AG20443 (cell line): ENCODE results near the gene TLCD3B.
"Not testable (repeated sequence)": the region's sequence is repeated elsewhere in the genome, so short reads cannot be mapped to it uniquely, and the experiment has no call there.

ENCODE experiments used
- DNase-seq: peaks from one replicate; pipeline ENCODE4 v3.0.0; 2012; ENCODE audit warnings: low spot score, mixed read lengths

Gene TLCD3B

DNA sequence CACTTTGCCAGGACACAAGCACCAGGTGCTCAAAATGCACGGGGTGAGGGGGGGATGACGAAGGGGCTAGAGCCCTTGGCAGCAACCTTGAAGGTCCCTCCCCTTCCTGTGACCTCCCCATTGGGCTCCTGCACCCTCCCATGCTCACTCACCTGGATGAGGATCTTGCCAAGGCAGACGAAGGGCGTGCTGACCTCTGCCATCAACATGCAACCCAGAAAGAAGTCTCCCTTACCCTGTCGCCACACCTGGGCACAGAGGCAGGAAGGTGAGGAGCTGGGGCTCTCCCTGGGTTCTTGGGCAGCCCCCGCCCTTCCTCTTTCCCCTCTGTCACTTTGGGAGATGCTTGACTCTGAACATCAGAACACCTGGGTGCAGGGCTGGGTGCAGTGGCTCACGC is 5.5 kb downstream of the TLCD3B start:
- no peak for DNase-seq

DNA sequence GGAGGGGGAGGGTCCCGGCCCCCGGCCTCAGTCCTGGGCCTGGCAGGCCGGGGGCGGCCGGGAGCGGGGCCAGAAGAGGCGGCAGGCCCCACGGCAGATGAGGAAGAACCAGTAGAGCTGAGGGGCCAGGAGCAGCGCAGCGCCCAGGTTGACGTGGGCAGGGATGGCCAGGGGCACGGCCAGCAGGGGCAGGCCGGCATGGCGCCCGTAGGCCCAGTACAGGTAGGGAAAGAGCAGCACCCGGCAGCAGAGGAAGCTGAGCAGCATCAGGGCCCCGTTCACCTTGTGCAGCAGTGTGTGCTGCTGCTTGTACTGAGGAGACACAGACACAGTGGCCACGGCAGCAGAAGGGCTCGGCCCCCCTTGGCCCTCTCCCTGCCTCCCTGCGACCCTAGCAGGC is 5.9 kb downstream of the TLCD3B start:
- no peak for DNase-seq

DNA sequence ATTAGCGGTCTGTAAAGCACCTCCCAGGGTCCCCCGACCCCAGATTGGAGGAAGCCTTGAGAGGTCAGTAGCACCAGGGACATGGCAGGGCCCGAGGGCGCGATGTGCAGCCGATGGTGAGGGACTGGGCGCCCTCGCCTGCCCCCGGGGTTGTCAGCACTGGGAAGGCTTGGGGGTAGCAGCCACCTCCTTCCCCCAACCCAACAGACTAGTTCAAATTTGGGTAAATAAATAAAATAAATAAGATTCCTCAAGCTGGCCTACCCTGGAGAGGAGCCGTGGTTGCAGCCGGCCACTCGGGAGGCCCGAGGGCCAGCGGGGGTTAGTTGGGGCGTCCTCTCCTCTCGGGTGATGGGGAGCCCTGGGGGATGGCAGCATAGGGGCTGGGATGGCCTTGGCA is 6.6 kb downstream of the TLCD3B start:
- no peak for DNase-seq

DNA sequence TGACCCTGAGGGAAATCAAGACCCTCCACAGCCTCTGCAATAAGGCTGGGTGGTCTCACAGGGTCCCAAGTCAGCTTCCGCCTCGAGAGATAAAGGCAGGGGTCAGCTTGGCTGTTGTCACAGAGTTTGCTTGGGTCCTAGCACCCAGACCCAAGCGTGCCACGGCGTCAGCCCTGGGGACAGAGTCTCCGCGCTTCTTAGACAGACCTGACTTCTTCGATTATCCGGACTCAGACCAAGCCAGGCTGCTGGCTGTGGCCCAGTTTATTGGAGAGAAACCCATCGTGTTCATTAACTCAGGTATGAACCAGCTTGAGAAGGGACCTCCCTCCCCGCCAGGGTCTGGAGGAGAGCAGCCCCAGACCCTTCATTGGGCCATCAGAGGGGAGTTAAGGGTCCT is 7.5 kb downstream of the TLCD3B start:
- DNase-seq = no peak

DNA sequence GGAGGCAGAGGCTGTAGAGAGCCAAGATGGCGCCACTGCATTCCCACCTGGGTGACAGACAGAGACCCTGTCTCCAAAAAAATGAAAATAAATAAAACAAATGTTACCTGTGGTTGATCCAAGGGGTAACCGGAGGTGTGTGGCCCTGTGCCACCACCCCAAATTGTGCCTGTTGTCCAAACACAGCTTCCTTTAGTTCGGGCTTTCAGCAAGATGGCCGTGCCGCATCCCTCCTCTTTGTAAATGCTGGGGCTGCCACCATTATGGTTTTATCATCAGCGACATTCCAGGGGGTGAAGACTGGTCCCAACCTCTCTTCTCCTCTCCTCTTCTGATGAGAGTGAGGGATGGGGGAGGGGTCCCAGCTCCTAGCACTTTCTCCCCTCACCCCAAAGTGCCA is 8.2 kb downstream of the TLCD3B start, which contains the start of gene C16orf92:
Gene C16orf92 (plus strand): TSS at position 312 of the 400 bp plus-strand sequence. CDS start 143 bp downstream, outside the sequence.
- DNase-seq = no peak

DNA sequence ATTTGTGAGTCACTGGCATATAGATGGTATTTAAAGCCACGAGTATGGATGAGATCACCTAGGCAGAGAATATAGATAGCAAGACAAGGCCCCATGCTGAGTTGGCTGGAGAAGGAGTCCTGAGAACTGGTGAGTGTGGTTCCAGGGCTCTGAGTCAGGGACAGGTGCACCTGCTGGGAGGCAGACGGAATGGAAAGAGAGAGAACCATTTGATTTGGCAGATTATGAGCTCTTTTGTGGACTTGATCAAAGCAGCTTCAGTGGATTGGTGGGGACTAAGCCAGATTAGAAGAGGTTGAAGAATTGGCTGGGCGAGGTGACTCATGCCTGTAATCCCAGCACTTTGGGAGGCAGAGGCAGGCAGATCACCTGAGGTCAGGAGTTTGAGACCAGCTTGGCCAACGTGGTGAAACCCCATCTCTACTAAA is 12.3 kb downstream of the TLCD3B start:
- no peak for DNase-seq

DNA sequence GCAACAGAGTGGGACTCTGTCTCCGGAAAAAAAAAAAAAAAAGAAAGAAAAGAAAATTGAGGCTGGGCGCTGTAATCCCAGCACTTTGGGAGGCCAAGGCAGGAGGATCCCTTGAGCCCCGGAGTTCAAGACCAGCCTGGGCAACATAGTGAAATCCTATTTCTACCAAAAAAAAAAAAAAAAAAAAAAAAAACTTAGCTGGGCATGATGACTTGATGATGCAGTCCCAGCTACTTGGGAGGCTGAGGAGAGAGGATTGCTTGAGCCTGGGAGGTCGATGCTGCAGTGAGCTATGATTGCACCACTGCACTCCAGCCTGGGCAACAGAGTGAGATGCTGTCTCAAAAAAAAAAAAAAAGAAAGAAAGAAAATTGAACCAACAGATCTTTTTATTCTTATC is 13.1 kb downstream of the TLCD3B start:
- DNase-seq = not testable (repeated sequence)

DNA sequence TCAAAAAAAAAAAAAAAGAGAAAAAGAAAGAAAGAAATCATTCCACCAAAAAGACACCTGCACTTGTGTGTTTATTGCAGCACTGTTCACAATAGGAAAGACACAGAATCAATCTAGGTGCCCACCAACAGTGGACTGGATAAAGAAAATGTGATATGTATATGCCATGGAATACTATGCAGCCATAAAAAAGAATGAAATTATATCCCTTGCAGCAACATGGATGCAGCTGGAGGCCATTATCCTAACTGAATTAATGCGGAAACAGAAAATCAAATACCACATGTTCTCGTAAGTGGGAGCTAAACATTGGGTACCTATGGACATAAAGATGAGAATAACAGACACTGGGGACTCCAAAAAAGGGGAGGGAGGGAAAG is 13.8 kb downstream of the TLCD3B start:
- no peak for DNase-seq

DNA sequence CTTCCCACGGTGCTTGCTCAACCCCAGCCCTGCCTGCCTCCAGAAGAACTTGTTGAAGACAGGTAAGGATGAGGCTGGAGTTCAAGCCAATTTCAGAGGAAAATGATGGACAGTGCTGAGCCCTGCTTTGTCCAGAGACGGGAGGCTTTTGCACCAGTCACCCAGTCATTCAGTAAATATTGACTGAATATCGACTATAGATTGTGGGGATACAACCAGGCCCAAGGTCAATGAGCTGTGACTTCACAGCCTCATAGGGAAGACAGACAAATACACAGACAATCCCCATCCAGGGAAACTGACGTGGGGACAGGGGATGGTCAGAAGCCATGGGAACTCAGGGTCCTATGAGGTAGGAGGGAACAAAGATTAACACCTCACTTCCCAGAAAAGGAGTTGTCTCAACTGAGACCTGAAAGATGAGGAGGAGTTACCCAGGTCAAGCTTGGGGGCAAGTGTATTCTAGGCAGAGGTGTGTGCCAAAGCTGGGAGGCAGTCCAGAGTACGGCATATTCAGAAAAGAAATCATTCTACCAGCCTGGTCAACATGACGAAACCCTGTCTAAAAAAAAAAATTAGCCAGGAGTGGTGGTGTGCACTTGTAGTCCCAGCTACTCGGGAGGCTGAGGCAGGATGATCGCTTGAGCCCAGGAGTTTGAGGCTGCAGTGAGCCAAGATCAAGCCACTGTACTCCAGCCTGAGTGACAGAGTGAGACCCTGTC is 14.4 kb downstream of the TLCD3B start:
- no peak for DNase-seq

DNA sequence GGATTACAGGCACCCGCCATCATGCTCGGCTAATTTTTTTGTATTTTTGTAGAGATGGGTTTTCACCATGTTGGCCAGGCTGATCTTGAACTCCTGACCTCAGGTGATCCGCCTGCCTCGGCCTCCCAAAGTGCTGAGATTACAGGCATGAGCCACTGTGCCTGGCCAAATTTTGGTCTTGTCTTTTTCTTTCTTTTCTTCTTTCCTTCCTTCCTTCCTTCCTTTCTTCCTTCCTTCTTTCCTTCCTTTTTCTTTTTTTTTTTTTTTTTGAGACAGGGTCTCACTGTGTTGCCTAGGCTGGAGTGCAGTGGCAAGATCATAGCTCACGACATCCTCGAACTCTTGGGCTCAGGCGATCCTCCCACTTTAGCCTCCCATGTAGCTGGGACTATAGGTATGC is 15.6 kb downstream of the TLCD3B start:
- DNase-seq = not testable (repeated sequence)

DNA sequence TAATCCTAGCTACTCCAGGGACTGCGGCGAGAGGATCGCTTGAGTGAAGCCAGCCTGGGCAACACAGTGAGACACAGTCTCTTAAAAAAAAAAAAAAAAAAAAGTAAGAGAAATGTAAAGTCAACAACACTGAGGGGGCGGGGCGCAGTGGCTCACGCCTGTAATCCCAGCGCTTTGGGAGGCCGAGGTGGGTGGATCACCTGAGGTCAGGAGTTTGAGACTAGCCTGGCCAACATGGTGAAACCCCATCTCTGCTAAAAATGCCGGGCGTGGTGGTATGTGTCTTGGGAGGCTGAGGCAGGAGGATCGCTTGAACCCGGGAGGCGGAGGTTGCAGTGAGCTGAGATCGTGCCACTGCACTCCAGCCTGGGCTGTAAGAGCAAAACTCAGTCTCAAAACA is 18.5 kb downstream of the TLCD3B start:
- not testable (repeated sequence) for DNase-seq

DNA sequence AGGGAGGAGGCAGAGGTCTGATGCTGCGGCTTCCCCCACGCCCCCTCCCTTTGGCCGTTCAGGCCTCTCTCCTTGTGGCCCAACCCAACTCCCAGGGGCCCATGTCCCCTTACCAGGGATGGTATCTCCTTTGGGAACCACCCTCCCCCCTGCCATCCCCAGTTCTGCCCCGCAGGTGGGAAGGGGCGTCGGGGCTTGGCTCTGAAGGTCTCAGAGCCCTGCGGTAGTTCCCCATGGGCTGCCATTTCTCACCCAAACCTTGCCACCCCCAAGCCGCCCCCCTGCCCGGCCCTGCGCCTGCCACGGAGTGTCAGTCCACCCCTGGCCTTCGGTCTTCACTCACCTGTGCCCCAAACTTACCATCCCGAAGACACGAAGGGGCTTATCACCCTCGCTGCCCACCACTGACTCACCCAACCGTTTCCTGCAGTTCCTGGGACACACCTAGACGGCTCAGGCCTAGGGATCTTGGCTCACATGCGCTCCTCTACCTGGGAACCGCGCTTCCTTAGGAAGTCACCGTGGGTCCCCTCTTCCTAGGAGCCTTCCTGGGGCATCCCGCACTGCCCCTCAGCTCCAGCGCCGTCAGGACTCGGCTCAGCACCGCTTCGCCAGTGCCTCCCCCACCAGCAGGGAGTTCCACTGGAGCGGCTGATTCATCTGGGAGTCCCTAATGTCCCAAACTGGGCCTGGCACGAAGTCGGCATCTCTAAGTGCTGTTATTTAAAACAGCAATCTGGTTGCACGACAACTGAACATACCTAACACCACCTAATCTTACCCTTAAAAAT is 19.2 kb downstream of the TLCD3B start:
- no peak for DNase-seq

DNA sequence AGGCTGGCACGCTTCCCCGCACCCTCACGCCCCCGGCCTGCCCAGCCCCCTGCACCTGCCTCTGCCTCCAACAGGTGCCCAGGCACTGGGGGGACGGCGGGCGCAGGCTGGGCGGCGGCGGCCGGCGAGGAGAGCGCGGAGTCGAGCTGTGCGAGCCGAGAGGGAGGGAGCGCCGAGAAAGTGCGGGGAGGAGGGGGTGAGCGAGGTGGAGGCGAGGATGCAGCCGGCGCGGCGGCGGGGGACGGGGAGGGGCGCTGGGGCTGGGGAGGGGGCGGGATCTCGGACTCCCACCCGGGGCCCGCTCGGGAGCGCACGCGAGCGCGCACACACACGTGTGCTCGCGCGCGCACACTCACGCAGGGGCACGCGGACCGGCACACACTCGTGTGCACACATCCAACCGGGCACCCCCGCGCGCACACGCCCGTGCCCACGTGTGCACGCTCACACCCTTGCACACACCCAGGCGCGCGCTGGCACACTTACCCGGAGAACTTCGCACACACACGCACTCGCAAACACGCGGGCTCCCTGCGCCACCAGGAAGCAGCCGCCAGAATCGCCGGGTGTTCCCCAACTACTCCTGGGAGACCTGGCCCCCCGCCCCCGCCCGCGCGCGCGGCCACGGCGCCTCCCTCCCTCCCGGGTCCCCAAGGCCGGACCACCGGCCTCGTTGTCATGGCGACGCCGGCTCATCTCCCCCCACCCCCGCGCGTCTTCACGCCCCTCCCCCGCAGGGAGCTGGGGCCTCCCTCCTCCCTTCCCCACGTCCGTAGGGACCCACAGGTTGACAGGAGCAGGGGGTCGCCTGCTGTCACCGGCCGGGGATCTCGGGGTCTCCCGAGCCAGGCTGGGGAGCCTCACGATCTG is 20.0 kb downstream of the TLCD3B start, which contains the start of gene DOC2A:
Gene DOC2A (minus strand): TSS at position 184 of the 870 bp plus-strand sequence. CDS start 805 bp downstream, outside the sequence.
- DNase-seq = no peak

DNA sequence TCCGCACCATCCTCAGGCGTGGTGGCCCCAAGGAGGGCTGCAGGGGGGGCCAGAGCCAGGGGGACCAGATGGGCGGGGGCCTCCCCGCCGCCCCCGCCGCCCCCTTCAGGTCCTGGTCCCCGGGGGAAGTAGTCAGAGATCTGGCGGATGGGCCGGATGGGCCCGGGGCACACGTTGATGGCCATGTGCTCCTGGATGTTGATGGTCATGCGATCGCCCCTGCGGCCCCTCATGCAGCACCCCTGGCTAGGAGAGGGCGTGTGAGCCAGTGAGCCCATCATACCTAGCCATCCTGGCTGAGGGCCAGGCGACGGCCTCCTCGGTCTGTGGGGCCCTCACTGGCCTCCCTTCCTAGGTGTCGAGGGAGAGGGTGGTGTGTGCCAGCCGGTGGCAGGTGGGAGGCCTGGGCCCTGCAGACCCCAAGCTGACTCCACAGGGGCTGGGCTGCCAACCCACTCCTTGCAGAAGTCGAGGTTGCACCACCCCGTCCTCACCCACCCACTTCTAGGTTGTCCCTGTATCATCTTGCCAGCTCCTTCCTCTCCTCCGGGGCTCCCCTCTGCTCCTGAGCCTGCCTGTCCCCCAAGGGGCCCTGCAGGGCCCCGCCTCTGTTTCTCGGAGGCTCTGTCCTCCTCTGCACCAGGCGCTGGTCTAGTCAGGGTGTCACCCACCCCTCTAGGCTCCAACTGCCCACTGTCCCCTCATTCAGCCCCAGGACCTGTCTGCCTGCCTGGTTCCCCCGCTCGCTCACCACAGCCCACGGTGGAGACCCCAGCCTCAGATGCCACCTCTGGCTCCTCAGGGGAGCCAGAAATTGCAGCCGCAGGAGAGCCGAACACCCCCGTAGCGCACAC is 20.9 kb downstream of the TLCD3B start:
- DNase-seq = no peak

DNA sequence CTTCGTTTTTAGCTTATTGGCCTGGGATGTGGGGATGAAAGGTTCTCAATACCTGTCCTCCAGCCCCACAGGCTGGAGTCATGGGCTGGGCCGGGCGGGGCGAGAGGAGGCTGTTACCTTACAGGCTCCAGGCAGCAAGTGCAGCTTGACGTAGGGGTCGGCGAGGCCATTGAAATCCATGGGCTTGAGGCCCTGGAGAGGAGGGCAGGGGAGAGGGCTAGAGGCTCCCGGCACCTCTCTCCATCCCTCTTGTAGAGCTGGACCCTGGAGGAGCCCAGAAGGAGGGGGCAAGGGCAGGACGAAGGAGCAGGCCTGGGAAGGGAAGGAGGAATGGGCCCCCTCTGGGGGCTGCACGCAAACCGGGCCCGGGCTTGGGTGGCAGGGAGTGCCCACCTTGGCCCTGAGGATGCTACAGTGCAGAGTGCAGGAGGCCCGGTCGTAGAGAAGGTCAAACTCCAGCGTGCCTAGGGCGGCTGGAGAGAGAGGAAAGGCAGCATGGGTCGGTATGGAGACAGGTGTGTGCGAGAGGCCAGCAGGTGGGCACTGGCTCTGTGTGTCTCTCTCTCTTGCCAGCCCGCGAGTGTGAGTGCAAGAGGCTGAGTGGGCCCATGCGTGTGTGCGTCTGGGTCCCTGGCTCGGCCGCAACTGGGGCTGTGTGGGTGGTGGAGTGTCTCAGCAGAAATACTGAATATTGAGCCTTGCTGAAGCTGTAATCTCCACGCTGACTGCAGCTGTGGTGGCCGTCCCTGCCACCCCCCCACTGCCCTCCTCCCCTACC is 21.8 kb downstream of the TLCD3B start:
- no peak for DNase-seq

DNA sequence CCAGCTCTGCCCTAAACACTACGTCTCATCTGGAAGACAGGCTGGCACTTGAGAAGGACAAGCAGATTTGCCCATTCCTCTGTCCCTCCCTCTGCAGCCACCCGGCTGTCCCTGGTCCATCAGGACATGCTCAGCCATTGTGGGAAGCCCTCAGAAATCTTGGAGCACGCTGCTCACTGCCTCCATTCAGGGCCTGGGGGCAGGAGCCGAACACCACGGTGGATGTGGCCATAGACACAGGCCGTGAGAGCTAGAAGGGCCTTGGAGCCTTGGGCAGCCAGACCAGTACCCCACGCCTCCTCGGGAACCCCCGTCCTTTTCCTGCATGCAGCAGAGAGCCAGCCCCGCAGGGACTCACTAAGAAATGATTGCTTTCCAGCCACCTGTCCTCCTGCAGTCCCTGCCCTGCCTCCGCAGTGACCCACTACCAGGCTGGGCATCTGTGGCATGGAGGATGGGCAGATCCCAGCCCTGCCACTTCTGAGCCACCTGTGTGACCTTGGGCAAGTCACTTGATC is 23.6 kb downstream of the TLCD3B start:
- DNase-seq = no peak

DNA sequence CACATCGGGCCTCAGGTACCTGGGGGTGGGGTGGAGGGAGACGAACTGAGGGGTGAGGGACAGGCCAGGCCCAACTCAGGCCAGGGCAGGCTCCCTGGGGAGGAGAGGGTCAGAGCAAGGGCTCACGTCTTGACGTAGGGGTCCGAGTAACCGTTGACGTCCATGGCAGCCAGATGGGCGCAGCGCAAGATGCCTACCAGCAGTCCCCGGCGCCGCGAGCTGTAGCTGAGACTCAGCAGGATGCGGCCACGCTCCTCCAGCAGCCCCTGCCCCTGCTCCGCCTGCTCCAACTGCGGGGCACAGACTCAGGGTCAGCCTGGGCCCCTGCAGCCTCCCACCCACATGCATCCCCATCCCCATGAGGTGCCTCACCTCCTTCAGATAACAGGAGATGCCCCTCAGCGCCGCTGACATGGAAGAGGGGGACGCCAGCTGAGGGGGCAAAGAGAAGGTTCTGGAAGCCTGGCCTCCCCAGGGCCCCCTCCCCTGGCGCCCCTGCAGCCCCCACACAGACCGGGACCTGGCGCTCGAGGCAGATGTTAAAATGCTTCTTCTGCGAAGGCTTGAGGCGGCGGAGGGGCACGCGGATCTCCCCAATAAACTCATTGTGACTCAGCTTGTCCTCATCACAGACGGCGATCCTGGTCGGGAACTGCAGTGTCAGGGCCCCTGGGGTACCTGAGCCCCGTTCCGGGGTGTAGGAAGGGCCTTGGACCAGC is 24.3 kb downstream of the TLCD3B start:
- DNase-seq = no peak

DNA sequence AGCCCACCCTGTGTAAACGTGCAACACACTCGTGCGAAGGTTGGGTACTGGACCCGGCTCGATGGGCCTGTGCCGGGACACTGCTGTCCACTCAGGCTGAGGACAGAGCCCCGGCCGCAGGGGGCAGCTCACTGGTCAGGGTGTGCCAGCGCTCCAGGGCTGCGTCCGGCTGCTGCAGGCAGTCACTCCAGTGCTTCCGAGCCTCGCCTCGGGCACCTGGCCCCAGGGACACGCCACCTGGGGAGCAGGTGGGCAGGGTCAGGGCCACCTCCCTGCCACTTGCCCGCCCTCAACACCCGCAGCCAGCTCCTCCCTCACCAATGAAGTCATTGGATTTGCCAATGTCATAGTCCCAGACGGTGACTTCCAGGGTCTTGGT is 25.0 kb downstream of the TLCD3B start:
- no peak for DNase-seq

DNA sequence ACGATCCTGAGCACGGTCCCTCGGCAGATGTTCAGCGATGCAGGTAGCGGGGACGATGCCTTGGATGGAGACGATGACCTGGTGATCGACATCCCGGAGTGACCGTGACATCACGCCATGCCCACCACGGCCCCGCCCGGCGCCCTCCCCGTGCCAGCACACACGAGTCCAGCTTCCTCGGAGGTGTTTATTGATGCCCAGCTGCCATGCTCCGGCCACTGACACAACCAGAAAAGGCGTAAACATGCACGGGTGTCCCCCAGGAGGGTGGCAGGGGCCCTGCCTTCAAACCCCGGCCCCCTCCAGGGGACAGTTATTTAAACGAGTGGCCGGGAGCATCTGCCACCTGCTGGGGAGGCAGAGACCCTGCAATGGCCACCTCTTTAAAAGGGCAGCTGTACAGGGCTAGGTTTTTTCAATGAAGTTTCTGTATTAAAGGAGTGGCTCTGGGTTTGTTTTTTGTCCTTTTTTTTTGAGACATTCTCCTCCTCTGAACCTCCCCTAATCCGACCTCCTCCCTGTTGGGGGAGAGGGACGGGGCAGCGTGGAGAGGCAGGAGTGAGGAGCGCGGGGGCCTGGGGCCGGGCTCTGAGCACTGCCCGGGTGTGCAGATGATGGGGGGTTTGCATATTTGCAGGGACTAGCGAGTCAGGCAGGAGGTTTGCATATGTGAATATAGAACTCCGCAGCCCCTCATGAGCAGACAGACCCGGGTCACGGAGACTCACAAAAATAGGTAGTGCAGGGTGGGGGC is 25.6 kb downstream of the TLCD3B start:
- peak; percentile 84 for DNase-seq
